Measurements from ENCODE around the gene RAD51AP1. TPM values are rescaled to one million over a fixed set of nuclear protein-coding genes. Genes with fewer than 3 reads are reported as not detected.

The RAD51AP1 gene, protein sequence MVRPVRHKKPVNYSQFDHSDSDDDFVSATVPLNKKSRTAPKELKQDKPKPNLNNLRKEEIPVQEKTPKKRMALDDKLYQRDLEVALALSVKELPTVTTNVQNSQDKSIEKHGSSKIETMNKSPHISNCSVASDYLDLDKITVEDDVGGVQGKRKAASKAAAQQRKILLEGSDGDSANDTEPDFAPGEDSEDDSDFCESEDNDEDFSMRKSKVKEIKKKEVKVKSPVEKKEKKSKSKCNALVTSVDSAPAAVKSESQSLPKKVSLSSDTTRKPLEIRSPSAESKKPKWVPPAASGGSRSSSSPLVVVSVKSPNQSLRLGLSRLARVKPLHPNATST
- 6.0 and 7.1 TPM in 2 replicates for polyA plus RNA-seq (2012; rRNA removed)
- 9.5 and 13.1 TPM in 2 replicates for polyA plus RNA-seq (2012; cell fraction: cytosol; rRNA removed)
- 3.2 and 9.9 TPM in 2 replicates for polyA plus RNA-seq (2012; cell fraction: nucleus; rRNA removed)

DNA sequence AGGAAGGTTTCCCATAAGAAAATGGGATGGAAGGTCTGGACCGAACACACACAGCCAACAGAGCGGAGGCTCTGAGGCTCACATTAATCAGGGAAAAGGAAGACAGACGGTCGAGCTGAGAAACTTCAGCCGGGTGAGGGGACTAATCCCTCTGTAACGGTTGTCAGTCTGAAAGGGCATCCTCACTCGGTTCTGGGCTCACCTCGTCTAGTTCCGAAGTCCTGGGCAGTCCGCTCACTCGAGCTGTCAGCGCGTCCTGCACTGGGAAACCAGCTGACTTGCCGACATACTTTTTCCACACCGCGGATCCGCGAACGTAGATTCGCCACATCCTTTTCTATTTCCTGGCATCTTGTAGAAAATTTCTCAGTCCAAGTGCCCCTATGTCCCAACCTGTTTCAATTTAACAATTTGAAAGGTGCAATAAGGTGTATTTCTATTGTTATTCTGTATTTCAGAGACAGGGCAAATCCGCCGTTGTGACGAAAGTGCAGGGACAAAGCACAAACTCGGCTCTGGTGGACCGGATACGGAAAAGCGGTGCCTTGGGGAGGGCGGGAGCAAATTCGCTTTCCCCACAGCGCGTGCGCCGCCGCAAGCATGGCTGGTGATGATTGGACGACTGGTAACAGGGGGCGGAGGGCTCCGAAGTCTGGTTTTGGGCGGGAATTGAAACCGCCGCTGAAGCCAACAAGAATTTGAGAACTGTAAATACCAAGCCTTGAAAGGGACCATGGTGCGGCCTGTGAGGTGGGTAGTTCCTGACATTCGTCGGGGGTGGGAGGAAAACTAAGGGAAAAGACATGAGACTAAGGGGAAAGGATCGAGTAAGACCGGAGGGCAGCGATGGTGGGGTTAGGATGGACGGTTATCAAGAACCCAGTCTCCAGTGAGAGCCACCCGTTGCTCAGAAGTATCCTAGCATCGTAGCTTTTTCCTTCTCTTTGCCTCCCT lies at the start of gene RAD51AP1:
Gene RAD51AP1 (plus strand): TSS at position 684 of the 954 bp plus-strand sequence. CDS start 50 bp downstream, at position 734.
- no peaks in the 10 kb centered on the region for H3K27me3 ChIP-seq (ENCODE audit: insufficient read depth)

More for the DNA sequence above, at the start of gene RAD51AP1:
- H4K20me1 ChIP-seq (ENCODE audit: insufficient read depth) = no peaks in the 10 kb centered on the region
- no peaks in the 10 kb centered on the region for H3K9me3 ChIP-seq
- peaks cover 79% of the 10 kb centered on the region for H3K79me2 ChIP-seq (ENCODE audit: insufficient read depth)
- no peaks in the 10 kb centered on the region for H3K9me2 ChIP-seq
- ChIA-PET POLR2A (interaction anchor here (0.7 kb wide), 1 partner anchor 110 kb away, joined by 3 read pairs; the partner anchor contains the start of genes AKAP3 and NDUFA9), CTCF (interaction anchor here (0.8 to 1.1 kb wide), 3 partner anchors 11 to 155 kb away, joined by 3 read pairs; no protein-coding TSS in a partner anchor)
- 1% methylated on average over 49 of the region's 49 CpGs for WGBS (ENCODE audit: low lambda C conversion rate)
- peak within 1 kb of the TSS; percentile 88 to 92 for H3K27ac ChIP-seq (ENCODE audit: low read depth in 2 of 2, low read length in 1 of 2)
- H3K4me3 ChIP-seq (ENCODE audit: low read depth in 2 of 2, low read length in 1 of 2) = peak within 1 kb of the TSS; percentile 92 to 99
- peak within 1 kb of the TSS; percentile 94 for H2AFZ ChIP-seq (ENCODE audit: low read depth)
- H3F3A ChIP-seq (replicated peaks; ENCODE audit: insufficient read depth) = peaks cover 3% of the 10 kb centered on the region
- DNase-seq = peak; percentile 91
- TF ChIP-seq FOXJ3 (CRISPR knock-in tag; IDR thresholded peaks at IDR 0.05) (no peak), MEF2A (IDR thresholded peaks at IDR 0.05; ENCODE audit: borderline replicate concordance, low read depth) (no peak), POLR2AphosphoS5 (IDR thresholded peaks at IDR 0.05; ENCODE audit: low read depth, low read length) (0 out of 2 replicates have a peak, but pooled peaks have one; percentile 24), ELF1 (IDR thresholded peaks at IDR 0.05) (peak; percentile 79), SIN3A (IDR thresholded peaks at IDR 0.05; ENCODE audit: borderline replicate concordance, low read depth, low read length) (peak; percentile 98), TEAD4 (IDR thresholded peaks at IDR 0.05; ENCODE audit: borderline replicate concordance, insufficient read depth) (no peak), TCF12 (IDR thresholded peaks at IDR 0.05) (0 out of 2 replicates have a peak, but pooled peaks have one; percentile 29), NRF1 (IDR thresholded peaks at IDR 0.05; ENCODE audit: low read depth, low read length) (peak; percentile 87), SMC3 (IDR thresholded peaks at IDR 0.05; ENCODE audit: low read depth, low read length) (no peak), YY1 (IDR thresholded peaks at IDR 0.05; ENCODE audit: low read depth) (peak; percentile 90), TAF1 (IDR thresholded peaks at IDR 0.05; ENCODE audit: borderline replicate concordance, low read depth, low read length) (peak; percentile 61), MXI1 (IDR thresholded peaks at IDR 0.05; ENCODE audit: low read depth, low read length) (peak; percentile 81), EP300 (IDR thresholded peaks at IDR 0.05; ENCODE audit: borderline replicate concordance in 1 of 2, low read depth in 1 of 2, low read length in 1 of 2) (peak; percentile 81 to 94), FOSL2 (IDR thresholded peaks at IDR 0.05; ENCODE audit: borderline replicate concordance, low read depth) (no peak), RAD21 (IDR thresholded peaks at IDR 0.05; ENCODE audit: low read length) (no peak), RFX5 (IDR thresholded peaks at IDR 0.05; ENCODE audit: low read length) (no peak), CHD2 (IDR thresholded peaks at IDR 0.05; ENCODE audit: low read length, partially characterized antibody) (peak; percentile 45), GABPA (IDR thresholded peaks at IDR 0.05; ENCODE audit: low read depth) (peak; percentile 97)
- TF ChIP-seq, protein P1, sequence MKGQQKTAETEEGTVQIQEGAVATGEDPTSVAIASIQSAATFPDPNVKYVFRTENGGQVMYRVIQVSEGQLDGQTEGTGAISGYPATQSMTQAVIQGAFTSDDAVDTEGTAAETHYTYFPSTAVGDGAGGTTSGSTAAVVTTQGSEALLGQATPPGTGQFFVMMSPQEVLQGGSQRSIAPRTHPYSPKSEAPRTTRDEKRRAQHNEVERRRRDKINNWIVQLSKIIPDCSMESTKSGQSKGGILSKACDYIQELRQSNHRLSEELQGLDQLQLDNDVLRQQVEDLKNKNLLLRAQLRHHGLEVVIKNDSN (IDR thresholded peaks at IDR 0.05; ENCODE audit: borderline replicate concordance, low read depth) = peak; percentile 88
- TF ChIP-seq, protein P2, sequence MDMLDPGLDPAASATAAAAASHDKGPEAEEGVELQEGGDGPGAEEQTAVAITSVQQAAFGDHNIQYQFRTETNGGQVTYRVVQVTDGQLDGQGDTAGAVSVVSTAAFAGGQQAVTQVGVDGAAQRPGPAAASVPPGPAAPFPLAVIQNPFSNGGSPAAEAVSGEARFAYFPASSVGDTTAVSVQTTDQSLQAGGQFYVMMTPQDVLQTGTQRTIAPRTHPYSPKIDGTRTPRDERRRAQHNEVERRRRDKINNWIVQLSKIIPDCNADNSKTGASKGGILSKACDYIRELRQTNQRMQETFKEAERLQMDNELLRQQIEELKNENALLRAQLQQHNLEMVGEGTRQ (IDR thresholded peaks at IDR 0.05; ENCODE audit: borderline replicate concordance, low read depth, low read length) = peak; percentile 46
- TF ChIP-seq, protein P3, sequence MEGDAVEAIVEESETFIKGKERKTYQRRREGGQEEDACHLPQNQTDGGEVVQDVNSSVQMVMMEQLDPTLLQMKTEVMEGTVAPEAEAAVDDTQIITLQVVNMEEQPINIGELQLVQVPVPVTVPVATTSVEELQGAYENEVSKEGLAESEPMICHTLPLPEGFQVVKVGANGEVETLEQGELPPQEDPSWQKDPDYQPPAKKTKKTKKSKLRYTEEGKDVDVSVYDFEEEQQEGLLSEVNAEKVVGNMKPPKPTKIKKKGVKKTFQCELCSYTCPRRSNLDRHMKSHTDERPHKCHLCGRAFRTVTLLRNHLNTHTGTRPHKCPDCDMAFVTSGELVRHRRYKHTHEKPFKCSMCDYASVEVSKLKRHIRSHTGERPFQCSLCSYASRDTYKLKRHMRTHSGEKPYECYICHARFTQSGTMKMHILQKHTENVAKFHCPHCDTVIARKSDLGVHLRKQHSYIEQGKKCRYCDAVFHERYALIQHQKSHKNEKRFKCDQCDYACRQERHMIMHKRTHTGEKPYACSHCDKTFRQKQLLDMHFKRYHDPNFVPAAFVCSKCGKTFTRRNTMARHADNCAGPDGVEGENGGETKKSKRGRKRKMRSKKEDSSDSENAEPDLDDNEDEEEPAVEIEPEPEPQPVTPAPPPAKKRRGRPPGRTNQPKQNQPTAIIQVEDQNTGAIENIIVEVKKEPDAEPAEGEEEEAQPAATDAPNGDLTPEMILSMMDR (IDR thresholded peaks at IDR 0.05) = no peak
- TF ChIP-seq, protein P4, sequence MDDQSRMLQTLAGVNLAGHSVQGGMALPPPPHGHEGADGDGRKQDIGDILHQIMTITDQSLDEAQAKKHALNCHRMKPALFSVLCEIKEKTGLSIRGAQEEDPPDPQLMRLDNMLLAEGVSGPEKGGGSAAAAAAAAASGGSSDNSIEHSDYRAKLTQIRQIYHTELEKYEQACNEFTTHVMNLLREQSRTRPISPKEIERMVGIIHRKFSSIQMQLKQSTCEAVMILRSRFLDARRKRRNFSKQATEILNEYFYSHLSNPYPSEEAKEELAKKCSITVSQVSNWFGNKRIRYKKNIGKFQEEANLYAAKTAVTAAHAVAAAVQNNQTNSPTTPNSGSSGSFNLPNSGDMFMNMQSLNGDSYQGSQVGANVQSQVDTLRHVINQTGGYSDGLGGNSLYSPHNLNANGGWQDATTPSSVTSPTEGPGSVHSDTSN (IDR thresholded peaks at IDR 0.05) = peak; percentile 52
- TF ChIP-seq, protein P5, sequence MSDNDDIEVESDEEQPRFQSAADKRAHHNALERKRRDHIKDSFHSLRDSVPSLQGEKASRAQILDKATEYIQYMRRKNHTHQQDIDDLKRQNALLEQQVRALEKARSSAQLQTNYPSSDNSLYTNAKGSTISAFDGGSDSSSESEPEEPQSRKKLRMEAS (IDR thresholded peaks at IDR 0.05; ENCODE audit: low read depth) = peak; percentile 80
- H3K4me2 ChIP-seq = peak within 1 kb of the TSS; percentile 90
- H3K36me3 ChIP-seq (replicated peaks in 1 of 2; ENCODE audit: control insufficient read depth in 1 of 2, insufficient read depth in 2 of 2, low read length in 1 of 2) = peaks cover 23 to 26% of the 10 kb centered on the region in 2 experiments
- H3K9ac ChIP-seq = peak within 1 kb of the TSS; percentile 93
- peaks cover 6 to 17% of the 10 kb centered on the region in 2 experiments for H3K4me1 ChIP-seq (ENCODE audit: control insufficient read depth in 1 of 2, insufficient read depth in 2 of 2, low read depth in 1 of 2, low read length in 1 of 2)

Measured in SK-N-SH (cell line).